Spleen (tissue), 7 donors: Measurements from ENCODE around the gene ADNP2.

ENCODE experiments used
- CTCF ChIP-seq, 11 experiments: fragments of 200-600 bp in 7 of 11; fragments of 450-650 bp in 4 of 11; sonication (generic) in 4 of 11; IDR thresholded peaks in 8 of 11; conservative IDR thresholded peaks in 3 of 11; 1 replicate in 7 of 11; 2 replicates in 4 of 11; pipeline versions ENCODE4 v1.4.0 to v1.8.0; 2016 to 2021; ENCODE audit warnings: antibody characterized with exemption in 11 of 11, inconsistent platforms in 4 of 11, mild to moderate bottlenecking in 1 of 11
- POLR2A ChIP-seq, 3 donors: fragments of 450-650 bp; IDR thresholded peaks; one replicate each; pipeline ENCODE4 v1.5.1; 2017; ENCODE audit warnings: antibody characterized with exemption in 3 of 3, mild to moderate bottlenecking in 1 of 3
- POLR2AphosphoS5 ChIP-seq, 3 donors: sonication (generic); formaldehyde crosslinking; IDR thresholded peaks; one replicate each; pipeline ENCODE4 v1.5.1; 2017; ENCODE audit warnings: antibody characterized with exemption in 3 of 3
- donor health status: DM: no; HTN: no; CAD: no; lungs with moderate emphysema.
- donor health status: DM: no; HTN: no; CAD: no.
- donor health status: DM: no; HTN: no; CAD: no.

GRCh38 chr18:80166725-80167124, 57.7 kb downstream of the ADNP2 start:
- TF ChIP-seq POLR2A (IDR thresholded peaks at IDR 0.05): no peak
- no peak for TF ChIP-seq POLR2AphosphoS5 (IDR thresholded peaks at IDR 0.05)
- no peak for TF ChIP-seq CTCF (IDR thresholded peaks at IDR 0.05 in 8 of 11, conservative IDR thresholded peaks at IDR 0.05 in 3 of 11)
